SKM-1 (cell line): ENCODE data around the gene SPRED2.
A peak's percentile ranks its signal among the peaks of the same experiment; 100 is the strongest.

Experiments used
- DNase-seq: peaks from one replicate; lab custom pipeline; 2025; ENCODE audit not compliant: unreplicated experiment; lab: John Stamatoyannopoulos, UW

The SPRED2 gene

DNA sequence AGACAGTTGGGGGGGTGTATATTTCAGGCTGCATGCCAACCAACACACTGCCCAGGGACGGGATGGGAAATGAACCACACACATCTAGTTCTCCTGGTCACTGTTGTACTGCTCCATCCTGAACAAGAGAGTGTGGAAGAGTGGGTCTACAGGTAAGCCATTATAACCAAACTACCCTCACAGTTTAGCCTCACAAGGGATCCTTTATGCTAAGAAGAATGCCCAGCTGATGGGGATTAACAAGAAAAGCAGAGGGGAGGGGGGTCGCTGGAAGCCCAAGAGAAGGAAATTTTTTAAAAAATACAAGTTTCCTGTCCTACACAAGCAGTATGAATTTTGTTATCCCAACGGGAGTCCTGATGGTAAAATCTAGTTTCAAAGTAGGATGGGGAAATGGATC, 16.1 kb downstream of the SPRED2 start:
- DNase-seq, result no peak

DNA sequence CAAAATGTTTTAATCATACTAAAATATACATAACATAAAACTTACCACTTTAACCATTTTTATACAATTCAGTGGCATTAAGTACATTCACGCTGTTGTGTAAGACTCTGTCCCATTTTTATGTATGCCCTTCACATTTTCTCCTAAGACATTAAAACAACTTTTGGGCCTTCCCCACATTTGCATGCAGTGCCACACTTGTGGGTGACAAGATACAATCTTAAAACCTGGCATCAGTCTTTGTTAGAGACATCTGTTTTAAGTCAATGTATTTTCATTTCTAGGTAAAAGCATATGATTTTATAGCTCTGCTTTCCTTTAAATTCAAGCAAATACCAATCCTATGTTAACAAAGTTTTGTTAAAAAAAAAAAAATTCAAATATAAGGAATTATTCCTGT, 17.3 kb downstream of the SPRED2 start:
- no peak for DNase-seq

- no peak for DNase-seq
These were observed 18.8 kb downstream of the SPRED2 start for GRCh38 chr2:65413610-65414009.

GRCh38 chr2:65413106-65413505, 19.3 kb downstream of the SPRED2 start:
- no peak for DNase-seq

DNA sequence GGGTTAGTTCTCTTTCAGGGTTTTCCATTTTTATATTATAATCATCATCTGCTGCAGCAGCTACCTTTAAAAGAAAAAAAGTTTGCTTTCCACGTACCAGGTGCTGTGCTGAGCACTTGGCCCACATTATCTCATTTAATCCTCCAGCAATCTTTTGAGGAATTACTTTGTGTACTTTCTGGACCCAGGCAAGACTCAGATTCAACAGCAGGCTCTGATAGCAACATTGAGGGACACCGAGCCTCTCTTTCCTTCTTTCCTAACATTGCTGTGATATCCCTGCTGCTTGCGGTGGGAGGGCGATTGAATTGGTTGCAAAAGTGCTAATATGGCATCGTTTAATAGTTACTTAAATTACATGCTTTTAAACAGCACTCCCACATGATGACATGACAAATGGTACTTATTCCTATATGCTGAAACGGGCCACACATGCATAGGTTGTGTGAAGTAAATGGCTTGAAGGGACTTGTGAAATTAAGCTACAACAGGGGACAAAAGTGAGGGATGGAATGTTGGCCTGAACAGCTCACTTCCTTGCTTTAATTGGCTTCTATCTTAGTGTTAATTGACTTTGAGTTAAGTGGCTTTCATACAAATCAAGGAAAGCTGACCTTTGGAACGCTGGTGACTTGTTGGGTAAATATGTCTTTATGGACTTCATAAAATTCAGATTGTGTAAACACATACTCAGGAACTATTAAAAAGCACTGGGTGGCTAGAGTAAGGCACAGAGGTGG, 21.2 kb downstream of the SPRED2 start:
- no peak for DNase-seq

- no peak for DNase-seq
These were observed 23.4 kb downstream of the SPRED2 start for GRCh38 chr2:65409045-65409444.

DNA sequence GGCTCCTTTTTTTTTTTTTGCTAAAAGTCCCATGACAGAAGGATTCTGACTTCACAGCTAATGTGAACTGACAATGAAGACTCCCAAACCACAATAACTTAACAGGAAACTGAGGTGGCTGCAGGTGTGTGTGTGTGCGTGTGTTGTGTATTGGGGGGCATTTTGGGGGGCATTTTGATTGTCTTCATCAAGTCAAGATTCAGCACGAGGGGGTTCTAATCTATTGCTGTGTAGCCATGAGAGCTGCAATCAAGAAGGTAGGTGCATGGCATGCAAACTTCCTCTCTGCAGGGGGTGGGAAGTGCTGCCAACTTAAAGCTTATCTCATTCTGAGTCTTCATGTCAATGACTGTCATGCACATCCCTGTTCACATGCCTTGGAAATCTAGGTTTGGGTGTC, 25.2 kb downstream of the SPRED2 start:
- no peak for DNase-seq

- no peak for DNase-seq
These were observed 27.3 kb downstream of the SPRED2 start for GRCh38 chr2:65404988-65405697.

- DNase-seq, result no peak
These were observed 28.9 kb downstream of the SPRED2 start for GRCh38 chr2:65403529-65403915.

- no peak for DNase-seq
These were observed 29.4 kb downstream of the SPRED2 start for GRCh38 chr2:65402780-65403528.

- no peak for DNase-seq
These were observed 30.1 kb downstream of the SPRED2 start for GRCh38 chr2:65402323-65402722.

- no peak for DNase-seq
These were observed 35.3 kb downstream of the SPRED2 start for GRCh38 chr2:65397122-65397521.

GRCh38 chr2:65396348-65397026, 35.9 kb downstream of the SPRED2 start:
- no peak for DNase-seq

- DNase-seq, result no peak
These were observed 36.6 kb downstream of the SPRED2 start for GRCh38 chr2:65395621-65396347.

DNA sequence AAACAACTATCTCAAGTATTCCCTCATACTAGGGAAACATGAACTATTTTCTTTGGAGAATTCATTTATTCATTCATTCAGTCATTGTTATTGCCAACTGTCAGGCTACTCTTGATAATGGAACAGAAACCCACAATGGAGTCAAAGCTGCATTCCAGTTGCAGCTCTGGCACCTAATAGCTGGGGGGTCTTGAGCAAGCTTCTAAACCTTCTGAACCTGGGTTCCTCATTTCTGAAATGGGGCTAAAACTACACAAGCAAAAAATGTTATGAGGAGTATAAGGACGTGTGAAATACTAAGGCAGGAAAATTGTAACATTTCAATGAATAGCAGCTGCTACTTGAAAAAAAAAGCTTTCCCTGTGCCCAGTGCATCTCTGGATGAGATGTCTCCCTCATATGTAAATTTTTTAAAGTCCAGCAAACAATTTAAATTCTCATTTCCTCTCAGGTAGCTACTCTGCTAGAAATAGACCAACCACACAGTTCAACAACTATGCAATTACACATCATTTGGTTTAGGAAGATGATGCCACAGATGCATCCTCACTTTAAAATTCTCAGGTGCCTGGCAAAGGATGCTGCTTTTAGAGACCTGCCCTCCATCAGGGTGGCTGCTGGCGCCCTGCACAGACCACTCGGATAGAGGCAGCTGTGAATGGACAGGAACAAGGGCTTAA, 38.5 kb downstream of the SPRED2 start:
- peak; percentile 8 for DNase-seq

DNA sequence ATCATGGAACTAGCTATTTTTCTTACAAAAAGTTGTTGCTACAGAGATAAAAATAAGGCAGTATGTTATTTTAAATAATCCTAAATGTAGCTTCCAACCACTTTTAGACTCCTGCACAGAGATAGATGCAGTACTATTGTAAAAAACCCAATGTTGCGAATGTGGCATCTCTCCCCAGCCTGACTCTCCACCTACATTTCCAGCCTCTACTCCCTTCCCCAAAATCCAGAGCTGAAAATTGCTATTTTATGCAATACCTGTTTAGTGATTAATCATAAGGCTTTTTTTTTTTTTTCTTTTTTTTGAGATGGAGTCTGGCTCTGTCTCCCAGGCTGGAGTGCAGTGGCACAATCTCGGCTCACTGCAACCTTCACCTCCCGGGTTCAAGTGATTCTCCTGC, 39.4 kb downstream of the SPRED2 start:
- no peak for DNase-seq

GRCh38 chr2:65392609-65393008, 39.8 kb downstream of the SPRED2 start:
- no peak for DNase-seq

DNA sequence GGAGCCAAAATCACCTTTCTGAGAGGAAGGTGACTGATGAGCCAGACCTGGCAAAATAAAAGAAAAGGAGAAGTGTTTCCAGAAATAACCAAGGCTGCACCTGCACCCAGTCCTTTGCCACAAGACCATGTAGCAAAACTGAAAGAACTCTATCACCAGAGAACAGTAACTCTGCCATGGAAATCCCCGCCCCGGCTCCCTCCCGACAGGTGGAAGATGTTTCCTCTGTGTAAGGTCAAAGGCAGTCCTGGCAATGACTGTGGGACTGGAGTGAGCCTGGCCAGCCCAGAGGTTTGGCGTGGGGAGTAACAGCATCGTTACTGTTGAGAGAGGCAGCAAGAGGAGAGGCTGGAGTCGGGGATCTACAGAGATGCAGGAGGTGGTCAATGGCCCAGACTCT, 42.3 kb downstream of the SPRED2 start:
- DNase-seq, result no peak

DNA sequence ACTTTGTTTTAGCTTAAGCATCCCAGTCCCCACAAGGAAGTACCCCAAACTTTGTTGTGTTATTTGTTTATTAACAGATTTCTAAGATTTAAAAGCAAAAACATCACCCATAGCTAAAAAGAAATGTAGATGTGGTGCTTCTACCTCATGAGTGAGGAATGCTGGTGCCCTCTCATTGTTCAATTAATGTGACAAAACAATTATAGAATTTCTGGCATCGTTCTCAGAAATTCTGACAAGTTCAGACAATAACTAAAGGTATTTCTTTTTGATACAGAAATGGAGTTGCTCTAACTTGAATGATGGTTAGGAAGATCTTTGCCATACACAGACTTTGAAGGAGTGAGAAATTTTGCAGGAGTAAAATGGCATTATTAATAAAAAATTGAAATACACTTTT, 42.9 kb downstream of the SPRED2 start:
- DNase-seq, result no peak
